Activated CD4-positive, alpha-beta T cell treated with anti-CD3 and anti-CD28 coated beads, Interleukin-10, Interleukin-2, amounts not matched to agents 100 ng/mL and 50 ng/mL, durations not matched to agents 16 hours and 8 hours (primary cell): ENCODE results near the gene PXK.
"Not testable (repeated sequence)": the region's sequence is repeated elsewhere in the genome, so short reads cannot be mapped to it uniquely, and the experiment has no call there.

ENCODE experiments used
- DNase-seq: peaks from one replicate; pipeline ENCODE4 v3.0.0-alpha.2; 2020

PXK gene

GRCh38 chr3:58324391-58325390 lies 8.0 kb upstream of the PXK start:
- no peak for DNase-seq

- no peak for DNase-seq
Measured at GRCh38 chr3:58325525-58325992, 7.1 kb upstream of the PXK start.

GRCh38 chr3:58326267-58326900 lies 6.3 kb upstream of the PXK start:
- DNase-seq: no peak

GRCh38 chr3:58329150-58329921 lies 3.4 kb upstream of the PXK start:
- DNase-seq: no peak

- DNase-seq: no peak
Measured at GRCh38 chr3:58329922-58330413, 2.7 kb upstream of the PXK start.

- no peak for DNase-seq
Measured at GRCh38 chr3:58331593-58332152, 1.0 kb upstream of the PXK start.

GRCh38 chr3:58333206-58334012 lies 717 bp downstream of the PXK start:
- DNase-seq: peak; percentile 53

GRCh38 chr3:58334013-58334321 lies 1.3 kb downstream of the PXK start:
- no peak for DNase-seq

- no peak for DNase-seq
Measured at GRCh38 chr3:58334506-58334884, 1.8 kb downstream of the PXK start.

- DNase-seq: no peak
Measured at GRCh38 chr3:58335652-58335947, 2.9 kb downstream of the PXK start.

- DNase-seq: no peak
Measured at GRCh38 chr3:58336135-58336882, 3.6 kb downstream of the PXK start.

GRCh38 chr3:58337190-58337589 lies 4.5 kb downstream of the PXK start:
- DNase-seq: no peak

GRCh38 chr3:58339146-58339545 lies 6.5 kb downstream of the PXK start:
- DNase-seq: not testable (repeated sequence)

- no peak for DNase-seq
Measured at GRCh38 chr3:58340594-58341244, 8.0 kb downstream of the PXK start.

- no peak for DNase-seq
Measured at GRCh38 chr3:58341376-58341775, 8.7 kb downstream of the PXK start.

GRCh38 chr3:58342676-58343075 lies 10.0 kb downstream of the PXK start:
- no peak for DNase-seq

- DNase-seq: no peak
Measured at GRCh38 chr3:58345457-58345856, 12.8 kb downstream of the PXK start.

GRCh38 chr3:58346368-58346767 lies 13.7 kb downstream of the PXK start:
- DNase-seq: peak; percentile 47

GRCh38 chr3:58347984-58348383 lies 15.3 kb downstream of the PXK start:
- DNase-seq: no peak

- peak; percentile 88 for DNase-seq
Measured at GRCh38 chr3:58349792-58350626, 17.3 kb downstream of the PXK start.
